GM12878 (cell line): ENCODE data around the gene FBXL5. TPM values are rescaled to one million over a fixed set of nuclear protein-coding genes. Genes with fewer than 3 reads are reported as not detected.

Experiments used
- ATAC-seq: fragments of 200-7000 bp; cut with Tn5 transposase; 3 replicates; pipeline ENCODE4 v1.9.1; 2020; ENCODE audit warnings: mild to moderate bottlenecking, moderate library complexity
- BruUV-seq: library from RNA; stranded (reverse); fragments of 400-500 nt; replicated peaks from 2 replicates; lab custom pipeline; 2021; lab: Mats Ljungman, UMichigan
- CTCF ChIA-PET: fragments of 300-600 bp; sonication (Branson Sonifier 250); formaldehyde crosslinking; extraction: SDS; loops from one replicate; lab custom pipeline; 2021; ENCODE audit warnings: inconsistent platforms; lab: Yijun Ruan, JAX
- POLR2A ChIA-PET: fragments of 350-600 bp; formaldehyde crosslinking; extraction: SDS; loops from one replicate; lab custom pipeline; 2021; ENCODE audit warnings: inconsistent platforms; lab: Charles Lee
- RAD21 ChIA-PET: fragments of 300-600 bp; sonication (Branson Sonifier 250); formaldehyde crosslinking; loops from one replicate; lab custom pipeline; 2023; ENCODE audit warnings: antibody characterized with exemption; ENCODE audit not compliant: unreplicated experiment; lab: Charles Lee
- SMC1A ChIA-PET: fragments of 300-600 bp; sonication (Branson Sonifier 250); formaldehyde crosslinking; loops from one replicate; lab custom pipeline; 2023; ENCODE audit not compliant: unreplicated experiment, uncharacterized antibody; lab: Charles Lee
- DNase-seq: peaks from one replicate; pipeline ENCODE4 v3.0.0-alpha.2; 2011; ENCODE audit warnings: low read depth, low spot score
- FAIRE-seq: peaks from 3 replicates; lab custom pipeline; 2011; peaks lifted over from hg19 to GRCh38; lab: Jason Lieb, UNC
- H2AFZ ChIP-seq: 2 replicates; pipeline ENCODE4 v1.6.0; 2011; ENCODE audit warnings: low read depth, low read length, control low read depth; ENCODE audit not compliant: control insufficient read depth
- H3K27ac ChIP-seq: 2 replicates; pipeline ENCODE4 v1.5.1; 2011; ENCODE audit warnings: control low read depth; ENCODE audit not compliant: control insufficient read depth, insufficient read depth
- H3K27me3 ChIP-seq, 2 experiments: replicated peaks in 1 of 2; 2 replicates each; pipeline versions ENCODE4 v1.6.0 to v1.6.1; 2011; ENCODE audit warnings: low read length in 1 of 2; ENCODE audit not compliant: control insufficient read depth in 2 of 2, insufficient read depth in 2 of 2
- H3K36me3 ChIP-seq, 2 experiments: 2 replicates each; pipeline ENCODE4 v1.5.1; 2011; ENCODE audit warnings: low read length in 1 of 2; ENCODE audit not compliant: control insufficient read depth in 2 of 2, insufficient read depth in 2 of 2
- H3K4me1 ChIP-seq: 2 replicates; pipeline ENCODE4 v1.6.1; 2011; ENCODE audit warnings: mild to moderate bottlenecking, low read length, moderate library complexity, mixed read lengths; ENCODE audit not compliant: control insufficient read depth, insufficient read depth
- H3K4me2 ChIP-seq: 2 replicates; pipeline ENCODE4 v1.6.0; 2011; ENCODE audit warnings: control low read depth; ENCODE audit not compliant: control insufficient read depth, insufficient read depth
- H3K4me3 ChIP-seq: fragments of 200-600 bp; sonication (generic); 2 replicates; pipeline ENCODE4 v1.5.1; 2016
- H3K79me2 ChIP-seq: 2 replicates; pipeline ENCODE4 v1.6.0; 2011; ENCODE audit warnings: low read length; ENCODE audit not compliant: control insufficient read depth, insufficient read depth
- H3K9ac ChIP-seq: 2 replicates; pipeline ENCODE4 v1.8.0; 2011; ENCODE audit warnings: low read length, control low read depth, mixed read lengths; ENCODE audit not compliant: control insufficient read depth, insufficient read depth
- H3K9me3 ChIP-seq: replicated peaks from 3 replicates; pipeline ENCODE4 v1.5.1; 2011; ENCODE audit warnings: mild to moderate bottlenecking, low read length; ENCODE audit not compliant: control insufficient read depth, insufficient read depth
- H4K20me1 ChIP-seq: 2 replicates; pipeline ENCODE4 v1.6.0; 2011; ENCODE audit not compliant: control insufficient read depth, insufficient read depth
- BCL11A ChIP-seq: IDR thresholded peaks from 2 replicates; pipeline ENCODE4 v1.6.1; 2011; ENCODE audit warnings: low read depth, low read length
- BHLHE40 ChIP-seq, 2 experiments: fragments of 450-650 bp in 1 of 2; IDR thresholded peaks; 2 replicates each; pipeline ENCODE4 v1.6.1; 2011 to 2017; ENCODE audit warnings: low read depth in 2 of 2, borderline replicate concordance in 1 of 2, improper control_type of control experiment in 1 of 2, low read length in 1 of 2, mild to moderate bottlenecking in 1 of 2
- CBFB ChIP-seq: IDR thresholded peaks from 2 replicates; pipeline ENCODE4 v1.6.1; 2016; ENCODE audit warnings: antibody characterized with exemption, low read depth
- CBX3 ChIP-seq: fragments of 200-600 bp; sonication (generic); IDR thresholded peaks from 2 replicates; pipeline ENCODE4 v1.6.1; 2016; ENCODE audit warnings: low read depth, borderline replicate concordance
- EZH2 ChIP-seq: IDR thresholded peaks from 2 replicates; pipeline ENCODE4 v1.6.1; 2012; ENCODE audit warnings: low read depth, mild to moderate bottlenecking, control low read depth, inconsistent platforms, low read length, borderline replicate concordance; ENCODE audit not compliant: control insufficient read depth
- LARP7 ChIP-seq: fragments of 450-650 bp; IDR thresholded peaks from 2 replicates; pipeline ENCODE4 v1.6.1; 2017; ENCODE audit warnings: mild to moderate bottlenecking
- MTA2 ChIP-seq: fragments of 450-650 bp; IDR thresholded peaks from 2 replicates; pipeline ENCODE4 v1.6.1; 2016; ENCODE audit warnings: low read depth, mild to moderate bottlenecking, moderate library complexity
- RAD21 ChIP-seq: IDR thresholded peaks from 2 replicates; pipeline ENCODE4 v1.6.1; 2011; ENCODE audit warnings: mild to moderate bottlenecking, low read depth, low read length, moderate library complexity; ENCODE audit not compliant: insufficient read depth
- RCOR1 ChIP-seq: conservative IDR thresholded peaks from 2 replicates; pipeline ENCODE4 v1.6.1; 2012; ENCODE audit warnings: low read depth, low read length, improper control_type of control experiment
- RUNX3 ChIP-seq: IDR thresholded peaks from 2 replicates; pipeline ENCODE4 v1.6.1; 2012; ENCODE audit warnings: low read length, inconsistent platforms
- SIN3A ChIP-seq: IDR thresholded peaks from 2 replicates; pipeline ENCODE4 v1.6.1; 2012; ENCODE audit warnings: low read depth, low read length, improper control_type of control experiment
- SMAD5 ChIP-seq: IDR thresholded peaks from 2 replicates; pipeline ENCODE4 v1.6.1; 2016; ENCODE audit warnings: antibody characterized with exemption, low read depth
- SREBF1 ChIP-seq: IDR thresholded peaks from 2 replicates; pipeline ENCODE4 v1.6.1; 2012; ENCODE audit warnings: mild to moderate bottlenecking, low read length
- WGBS: methylation state at CpG from one replicate; pipeline ENCODE4 v1.1.6; 2016; ENCODE audit warnings: low lambda C conversion rate; ENCODE audit not compliant: insufficient replicate concordance, insufficient coverage; ENCODE audit errors: missing lambda C conversion rate; 5-methylcytosine and 5-hydroxymethylcytosine counted together
- in situ Hi-C: fragments of 300-500 bp; cut with MboI; formaldehyde crosslinking; loops from 9 replicates; pipeline ENCODE4 v1.14.3; 2018; ENCODE audit warnings: mixed read lengths
- intact Hi-C: fragments of 100-400 bp; cut with micrococcal nuclease; formaldehyde crosslinking; loops from one replicate; pipeline ENCODE4 v1.14.2; 2022; ENCODE audit not compliant: unreplicated experiment
- polyA plus RNA-seq, 11 experiments: library from polyadenylated mRNA; depleted of rRNA in 4 of 11; unstranded in 6 of 11; stranded (reverse) in 5 of 11; fragments of >200 nt; fragmentation: Nextera tagmentation in 4 of 11; fragmentation: Illumina TruSeq in 1 of 11; extraction: Ambion mirVana in 4 of 11; extraction: Trizol in 1 of 11; gene quantifications; 1 replicate in 1 of 11; 2 replicates in 10 of 11; pipeline versions ENCODE4 v1.2.1 to v1.2.3, GENCODE V29; 2011 to 2016; ENCODE audit warnings: inconsistent platforms in 2 of 11, missing spikeins in 2 of 11, low read depth in 1 of 11
- total RNA-seq, 4 experiments: library from RNA; depleted of rRNA in 3 of 4; stranded (reverse); fragments of >200 nt in 3 of 4; fragmentation: Illumina TruSeq in 1 of 4; extraction: Trizol in 1 of 4; gene quantifications; 2 replicates each; pipeline versions ENCODE4 v1.2.1 to v1.2.3, GENCODE V29; 2013 to 2021
- TF ChIP-seq, protein P1 (sequence below): IDR thresholded peaks from 2 replicates; pipeline ENCODE4 v1.6.1; 2012; ENCODE audit warnings: mild to moderate bottlenecking, low read depth, low read length
- TF ChIP-seq, protein P2 (sequence below): fragments of 450-650 bp; IDR thresholded peaks from 2 replicates; pipeline ENCODE4 v1.6.1; 2017; ENCODE audit warnings: antibody characterized with exemption, mild to moderate bottlenecking, moderate library complexity
- TF ChIP-seq, protein P3 (sequence below): IDR thresholded peaks from 2 replicates; pipeline ENCODE4 v1.6.1; 2011; ENCODE audit warnings: borderline replicate concordance, low read depth, mild to moderate bottlenecking, moderate library complexity, mixed read lengths, low read length; ENCODE audit not compliant: insufficient read depth; ENCODE audit errors: extremely low read length

Gene FBXL5
- total and polyA plus RNA-seq, 10 of the 15 experiments (the other 5 are each of a cell fraction or from before 2014, with no cell fraction given): 10.1 to 46.2 (median 32.7) TPM

DNA sequence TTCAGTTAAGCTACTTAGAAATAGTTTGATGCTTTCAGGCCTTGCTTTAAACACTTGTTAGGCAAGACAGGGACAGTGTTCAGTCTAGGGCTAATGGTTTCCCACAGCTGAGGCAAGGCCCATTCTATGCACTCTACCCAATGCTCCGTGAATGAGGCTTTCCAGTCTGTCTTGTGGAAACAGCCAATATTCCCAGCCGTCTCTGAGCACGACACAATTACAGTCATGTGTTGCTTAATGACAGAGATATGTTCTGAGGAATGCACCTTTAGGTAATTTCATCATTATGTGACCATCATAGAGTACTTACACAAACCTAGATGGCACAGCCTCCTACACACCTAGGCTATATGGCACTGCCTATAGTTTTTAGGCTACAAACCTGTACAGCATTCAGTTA, 16.9 kb upstream of the FBXL5 start:
- no peak for ATAC-seq
- DNase-seq: no peak
- ChIA-PET CTCF (interaction anchor here (2.6 kb wide), 1 partner anchor 15 kb away, joined by 7 read pairs; no protein-coding TSS in a partner anchor), SMC1A (interaction anchor here (0.9 to 1.8 kb wide), 3 partner anchors 8 to 11 kb away, joined by 4 to 6 read pairs (median 5); no protein-coding TSS in a partner anchor), POLR2A (interaction anchor here (1.2 to 1.5 kb wide), 3 partner anchors 11 to 18 kb away, joined by 3 to 5 read pairs (median 3); partner anchors contain the start of gene FBXL5), RAD21 (interaction anchor here (1.9 kb wide), 1 partner anchor 20 kb away, joined by 9 read pairs; no protein-coding TSS in a partner anchor)
- H3K27me3 ChIP-seq: no peaks in the 10 kb centered on the region
- no peak overlapping the region for H2AFZ ChIP-seq
- H3K9me3 ChIP-seq: no peaks in the 10 kb centered on the region
- H3K4me3 ChIP-seq: no peak overlapping the region
- WGBS: 98% methylated on average over 3 of the region's 3 CpGs
- no peaks in the 10 kb centered on the region for H3K4me1 ChIP-seq
- H3K36me3 ChIP-seq: peaks cover 0 to 2% of the 10 kb centered on the region in 2 experiments; a peak in 2 of 4 replicates
- no peaks in the 10 kb centered on the region for H4K20me1 ChIP-seq
- TF ChIP-seq SMAD5 (no peak), BCL11A (no peak), RUNX3 (no peak), CBX3 (no peak), CBFB (no peak), BHLHE40 (IDR thresholded peaks at IDR 0.05; ENCODE audit: borderline replicate concordance in 1 of 2, low read depth in 2 of 2, low read length in 1 of 2) (no peak), SREBF1 (no peak), LARP7 (no peak), SIN3A (no peak), RAD21 (no peak), EZH2 (no peak), MTA2 (no peak), RCOR1 (no peak)
- TF ChIP-seq, protein P1, sequence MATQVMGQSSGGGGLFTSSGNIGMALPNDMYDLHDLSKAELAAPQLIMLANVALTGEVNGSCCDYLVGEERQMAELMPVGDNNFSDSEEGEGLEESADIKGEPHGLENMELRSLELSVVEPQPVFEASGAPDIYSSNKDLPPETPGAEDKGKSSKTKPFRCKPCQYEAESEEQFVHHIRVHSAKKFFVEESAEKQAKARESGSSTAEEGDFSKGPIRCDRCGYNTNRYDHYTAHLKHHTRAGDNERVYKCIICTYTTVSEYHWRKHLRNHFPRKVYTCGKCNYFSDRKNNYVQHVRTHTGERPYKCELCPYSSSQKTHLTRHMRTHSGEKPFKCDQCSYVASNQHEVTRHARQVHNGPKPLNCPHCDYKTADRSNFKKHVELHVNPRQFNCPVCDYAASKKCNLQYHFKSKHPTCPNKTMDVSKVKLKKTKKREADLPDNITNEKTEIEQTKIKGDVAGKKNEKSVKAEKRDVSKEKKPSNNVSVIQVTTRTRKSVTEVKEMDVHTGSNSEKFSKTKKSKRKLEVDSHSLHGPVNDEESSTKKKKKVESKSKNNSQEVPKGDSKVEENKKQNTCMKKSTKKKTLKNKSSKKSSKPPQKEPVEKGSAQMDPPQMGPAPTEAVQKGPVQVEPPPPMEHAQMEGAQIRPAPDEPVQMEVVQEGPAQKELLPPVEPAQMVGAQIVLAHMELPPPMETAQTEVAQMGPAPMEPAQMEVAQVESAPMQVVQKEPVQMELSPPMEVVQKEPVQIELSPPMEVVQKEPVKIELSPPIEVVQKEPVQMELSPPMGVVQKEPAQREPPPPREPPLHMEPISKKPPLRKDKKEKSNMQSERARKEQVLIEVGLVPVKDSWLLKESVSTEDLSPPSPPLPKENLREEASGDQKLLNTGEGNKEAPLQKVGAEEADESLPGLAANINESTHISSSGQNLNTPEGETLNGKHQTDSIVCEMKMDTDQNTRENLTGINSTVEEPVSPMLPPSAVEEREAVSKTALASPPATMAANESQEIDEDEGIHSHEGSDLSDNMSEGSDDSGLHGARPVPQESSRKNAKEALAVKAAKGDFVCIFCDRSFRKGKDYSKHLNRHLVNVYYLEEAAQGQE: no peak
- TF ChIP-seq, protein P2, sequence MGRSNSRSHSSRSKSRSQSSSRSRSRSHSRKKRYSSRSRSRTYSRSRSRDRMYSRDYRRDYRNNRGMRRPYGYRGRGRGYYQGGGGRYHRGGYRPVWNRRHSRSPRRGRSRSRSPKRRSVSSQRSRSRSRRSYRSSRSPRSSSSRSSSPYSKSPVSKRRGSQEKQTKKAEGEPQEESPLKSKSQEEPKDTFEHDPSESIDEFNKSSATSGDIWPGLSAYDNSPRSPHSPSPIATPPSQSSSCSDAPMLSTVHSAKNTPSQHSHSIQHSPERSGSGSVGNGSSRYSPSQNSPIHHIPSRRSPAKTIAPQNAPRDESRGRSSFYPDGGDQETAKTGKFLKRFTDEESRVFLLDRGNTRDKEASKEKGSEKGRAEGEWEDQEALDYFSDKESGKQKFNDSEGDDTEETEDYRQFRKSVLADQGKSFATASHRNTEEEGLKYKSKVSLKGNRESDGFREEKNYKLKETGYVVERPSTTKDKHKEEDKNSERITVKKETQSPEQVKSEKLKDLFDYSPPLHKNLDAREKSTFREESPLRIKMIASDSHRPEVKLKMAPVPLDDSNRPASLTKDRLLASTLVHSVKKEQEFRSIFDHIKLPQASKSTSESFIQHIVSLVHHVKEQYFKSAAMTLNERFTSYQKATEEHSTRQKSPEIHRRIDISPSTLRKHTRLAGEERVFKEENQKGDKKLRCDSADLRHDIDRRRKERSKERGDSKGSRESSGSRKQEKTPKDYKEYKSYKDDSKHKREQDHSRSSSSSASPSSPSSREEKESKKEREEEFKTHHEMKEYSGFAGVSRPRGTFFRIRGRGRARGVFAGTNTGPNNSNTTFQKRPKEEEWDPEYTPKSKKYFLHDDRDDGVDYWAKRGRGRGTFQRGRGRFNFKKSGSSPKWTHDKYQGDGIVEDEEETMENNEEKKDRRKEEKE: no peak
- TF ChIP-seq, protein P3, sequence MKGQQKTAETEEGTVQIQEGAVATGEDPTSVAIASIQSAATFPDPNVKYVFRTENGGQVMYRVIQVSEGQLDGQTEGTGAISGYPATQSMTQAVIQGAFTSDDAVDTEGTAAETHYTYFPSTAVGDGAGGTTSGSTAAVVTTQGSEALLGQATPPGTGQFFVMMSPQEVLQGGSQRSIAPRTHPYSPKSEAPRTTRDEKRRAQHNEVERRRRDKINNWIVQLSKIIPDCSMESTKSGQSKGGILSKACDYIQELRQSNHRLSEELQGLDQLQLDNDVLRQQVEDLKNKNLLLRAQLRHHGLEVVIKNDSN: no peak
- in situ Hi-C loops (no loop called here), intact Hi-C loops (no loop called here)
- H3K27ac ChIP-seq: no peak overlapping the region
- H3K9ac ChIP-seq: no peak overlapping the region
- H3K79me2 ChIP-seq: peaks cover 36% of the 10 kb centered on the region
- no peak overlapping the region for H3K4me2 ChIP-seq
- no TSS peak for BruUV-seq
- FAIRE-seq: no peak
